G401.6 (cell line): ENCODE measurements around the gene GRWD1.

ENCODE experiments used
- FAIRE-seq: peaks from 2 replicates; lab custom pipeline; 2012; peaks lifted over from hg19 to GRCh38; lab: Jason Lieb, UNC

Gene GRWD1

DNA sequence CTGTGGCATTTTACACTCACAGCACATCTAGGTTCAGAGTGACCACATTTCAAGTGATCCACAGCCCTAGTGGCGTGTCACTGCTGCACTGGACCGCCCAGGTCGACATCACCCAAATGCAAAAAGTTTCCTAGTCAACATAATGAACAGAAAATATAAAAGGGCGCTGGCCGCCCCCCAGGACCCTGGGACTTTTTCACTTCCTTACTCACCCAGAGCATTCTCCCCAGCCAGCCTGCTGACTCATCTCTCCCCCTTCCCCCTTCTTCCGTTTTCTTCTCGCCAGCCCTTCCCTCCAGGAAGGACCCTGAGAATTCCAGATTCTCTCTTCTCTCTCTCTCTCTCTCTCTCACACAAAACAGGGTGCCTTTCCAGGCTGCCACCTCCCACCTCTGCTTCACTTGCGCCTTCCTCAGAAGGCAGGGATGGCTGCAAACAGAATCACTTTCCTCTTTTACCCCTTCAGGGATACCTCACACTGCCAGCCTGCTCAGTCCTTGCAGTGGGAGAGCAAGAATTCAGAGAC is 21.0 kb upstream of the GRWD1 start:
- no peak for FAIRE-seq

DNA sequence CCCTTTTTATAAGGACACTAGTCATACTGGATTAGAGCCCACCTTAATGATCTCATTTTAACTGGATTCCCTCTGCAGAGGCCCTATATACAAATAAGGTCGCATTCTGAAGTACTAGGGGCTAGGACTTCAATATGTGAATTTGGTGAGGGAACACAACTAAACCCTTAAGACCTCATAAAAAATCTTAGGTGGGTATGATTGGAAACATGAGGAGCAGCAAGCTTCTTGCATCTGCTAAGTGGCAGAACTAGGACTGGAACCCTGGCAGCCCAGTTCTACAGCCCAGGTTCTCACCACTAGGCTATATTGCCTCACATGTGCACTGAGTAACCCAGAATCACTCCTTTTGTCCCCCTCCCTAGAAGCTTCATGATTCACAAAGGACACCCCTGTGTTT is 17.1 kb upstream of the GRWD1 start:
- FAIRE-seq: no peak

- FAIRE-seq: no peak
These were observed 12.4 kb upstream of the GRWD1 start for GRCh38 chr19:48433337-48433736.

DNA sequence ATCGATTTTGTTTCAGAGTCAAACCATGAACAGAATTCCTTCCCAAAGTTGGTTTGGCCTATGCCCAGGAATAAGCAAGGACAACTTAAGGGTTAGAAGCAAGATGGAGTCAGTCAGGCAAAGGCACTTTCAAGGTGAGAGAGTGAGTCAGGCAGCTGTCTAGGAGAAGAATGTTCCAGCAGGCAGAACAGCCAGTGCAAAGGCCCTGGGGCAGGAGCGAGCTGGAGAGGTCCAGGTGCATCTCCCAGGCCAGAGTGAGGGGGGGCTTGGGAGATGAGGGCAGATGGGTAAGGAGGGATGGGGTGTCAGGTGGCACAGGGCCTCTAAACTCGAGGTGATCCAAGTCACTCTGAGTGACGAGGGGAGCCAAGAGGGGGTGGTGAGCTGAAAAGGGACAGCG is 9.2 kb upstream of the GRWD1 start:
- FAIRE-seq: no peak

DNA sequence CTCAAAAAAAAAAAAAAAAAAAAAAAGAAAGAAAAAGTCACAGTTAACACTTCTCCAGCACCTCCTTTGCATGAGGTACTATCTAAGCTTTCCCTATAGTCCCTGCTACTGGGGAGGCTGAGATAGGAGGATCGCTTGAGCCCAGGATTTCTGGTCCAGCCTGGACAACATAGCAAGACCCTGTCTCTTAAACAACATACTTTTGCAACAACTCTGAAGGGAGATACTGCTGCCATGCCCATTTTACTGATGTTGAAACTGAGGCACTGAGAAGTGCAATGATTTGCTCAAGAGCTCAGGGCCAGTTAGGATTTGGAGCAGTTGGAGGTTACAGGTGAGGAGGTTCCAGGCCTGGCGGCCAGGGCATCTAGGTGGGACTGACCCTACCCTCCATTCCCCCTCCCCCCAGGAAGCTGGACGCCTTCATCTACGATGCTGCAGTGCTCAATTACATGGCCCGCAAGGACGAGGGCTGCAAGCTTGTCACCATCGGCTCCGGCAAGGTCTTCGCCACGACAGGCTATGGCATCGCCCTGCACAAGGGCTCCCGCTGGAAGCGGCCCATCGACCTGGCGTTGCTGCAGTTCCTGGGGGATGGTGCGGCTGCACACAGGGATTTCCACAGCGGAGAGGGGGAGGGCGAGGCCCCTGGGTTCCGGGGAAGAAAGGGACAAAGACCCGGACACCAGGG is 4.3 kb upstream of the GRWD1 start:
- FAIRE-seq: no peak

- no peak for FAIRE-seq
These were observed 3.4 kb upstream of the GRWD1 start for GRCh38 chr19:48442116-48443035.

- FAIRE-seq: no peak
These were observed 2.5 kb upstream of the GRWD1 start for GRCh38 chr19:48443256-48443655.

- no peak for FAIRE-seq
These were observed 2.1 kb upstream of the GRWD1 start for GRCh38 chr19:48443731-48444128.

DNA sequence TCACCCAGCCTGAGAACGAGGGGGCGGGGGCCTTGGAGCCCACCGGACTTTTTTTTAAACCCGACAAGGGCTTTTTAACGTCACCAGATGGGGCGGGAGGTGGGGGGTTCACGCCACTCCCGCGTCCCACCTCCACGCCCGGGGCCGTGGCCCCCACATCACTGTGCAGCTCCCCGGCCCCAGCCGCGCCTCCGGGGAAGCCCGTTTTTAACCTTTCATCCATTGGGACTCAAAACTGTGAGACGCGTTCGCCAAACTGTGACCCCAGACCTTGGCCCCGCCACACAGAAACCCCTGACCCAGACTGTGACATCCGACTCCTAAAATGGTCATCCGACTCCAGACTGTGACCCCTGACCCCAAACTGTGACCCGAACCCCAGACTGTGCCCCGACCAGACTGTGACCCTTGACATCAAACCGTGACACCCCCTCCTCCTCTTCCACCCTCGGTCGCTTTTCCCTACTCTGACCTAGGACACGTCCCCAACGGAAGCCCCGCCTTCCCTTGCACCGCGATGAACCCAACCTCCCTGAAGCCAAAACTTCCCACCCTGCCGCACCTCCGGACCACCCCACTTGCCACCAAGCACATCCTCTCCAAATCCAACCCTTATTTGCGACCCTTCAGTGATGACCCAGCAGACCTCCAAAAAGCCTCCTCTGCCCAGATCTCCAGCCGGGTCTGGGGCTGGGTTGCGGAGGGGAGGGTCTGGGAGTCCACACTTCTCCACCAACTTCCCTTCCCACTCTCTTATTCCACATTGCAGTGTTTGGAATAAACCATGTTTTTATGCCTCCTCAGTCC is 1.5 kb upstream of the GRWD1 start:
- FAIRE-seq: no peak

- no peak for FAIRE-seq
These were observed 915 bp upstream of the GRWD1 start for GRCh38 chr19:48444936-48445200.

GRCh38 chr19:48445256-48445605 is 552 bp upstream of the GRWD1 start:
- no peak for FAIRE-seq

GRCh38 chr19:48446579-48446978 is 796 bp downstream of the GRWD1 start:
- no peak for FAIRE-seq

DNA sequence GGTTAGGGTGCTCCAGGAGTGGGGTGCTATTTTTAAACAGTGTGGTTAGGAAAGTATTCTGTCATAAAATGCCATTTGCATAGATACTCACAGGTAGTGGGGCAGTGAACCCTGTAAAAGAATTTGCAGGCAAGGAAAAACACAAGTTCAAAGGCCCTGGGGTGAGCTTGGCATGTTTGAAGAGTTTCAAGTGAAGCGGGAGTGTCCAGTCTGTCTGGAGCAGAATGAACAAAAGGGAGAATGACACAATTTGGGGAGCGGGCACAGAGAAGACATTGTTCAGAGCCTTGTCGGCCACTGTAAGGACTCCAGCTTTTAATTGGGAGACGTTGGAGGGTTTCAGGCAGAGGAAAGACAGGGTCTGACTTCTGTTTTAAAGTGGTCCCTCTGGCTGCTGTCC is 2.8 kb downstream of the GRWD1 start:
- FAIRE-seq: no peak

GRCh38 chr19:48450441-48450840 is 4.7 kb downstream of the GRWD1 start:
- FAIRE-seq: no peak

DNA sequence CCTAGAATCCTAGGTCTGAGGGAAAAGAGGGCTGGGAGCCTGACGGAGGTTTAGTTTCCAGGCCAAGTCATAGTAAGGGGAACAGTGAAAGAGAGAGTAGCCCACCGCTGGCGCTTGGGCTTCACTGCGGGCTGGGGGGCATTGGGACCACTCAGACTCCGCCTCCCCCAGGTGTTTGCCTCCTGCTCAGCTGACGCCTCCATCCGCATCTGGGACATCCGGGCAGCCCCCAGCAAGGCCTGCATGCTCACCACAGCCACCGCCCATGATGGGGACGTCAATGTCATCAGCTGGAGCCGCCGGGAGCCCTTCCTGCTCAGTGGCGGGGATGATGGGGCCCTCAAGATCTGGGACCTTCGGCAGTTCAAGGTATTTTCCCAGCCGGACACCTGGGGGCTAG is 5.1 kb downstream of the GRWD1 start:
- FAIRE-seq: no peak

- FAIRE-seq: no peak
These were observed 5.8 kb downstream of the GRWD1 start for GRCh38 chr19:48451624-48452023.

DNA sequence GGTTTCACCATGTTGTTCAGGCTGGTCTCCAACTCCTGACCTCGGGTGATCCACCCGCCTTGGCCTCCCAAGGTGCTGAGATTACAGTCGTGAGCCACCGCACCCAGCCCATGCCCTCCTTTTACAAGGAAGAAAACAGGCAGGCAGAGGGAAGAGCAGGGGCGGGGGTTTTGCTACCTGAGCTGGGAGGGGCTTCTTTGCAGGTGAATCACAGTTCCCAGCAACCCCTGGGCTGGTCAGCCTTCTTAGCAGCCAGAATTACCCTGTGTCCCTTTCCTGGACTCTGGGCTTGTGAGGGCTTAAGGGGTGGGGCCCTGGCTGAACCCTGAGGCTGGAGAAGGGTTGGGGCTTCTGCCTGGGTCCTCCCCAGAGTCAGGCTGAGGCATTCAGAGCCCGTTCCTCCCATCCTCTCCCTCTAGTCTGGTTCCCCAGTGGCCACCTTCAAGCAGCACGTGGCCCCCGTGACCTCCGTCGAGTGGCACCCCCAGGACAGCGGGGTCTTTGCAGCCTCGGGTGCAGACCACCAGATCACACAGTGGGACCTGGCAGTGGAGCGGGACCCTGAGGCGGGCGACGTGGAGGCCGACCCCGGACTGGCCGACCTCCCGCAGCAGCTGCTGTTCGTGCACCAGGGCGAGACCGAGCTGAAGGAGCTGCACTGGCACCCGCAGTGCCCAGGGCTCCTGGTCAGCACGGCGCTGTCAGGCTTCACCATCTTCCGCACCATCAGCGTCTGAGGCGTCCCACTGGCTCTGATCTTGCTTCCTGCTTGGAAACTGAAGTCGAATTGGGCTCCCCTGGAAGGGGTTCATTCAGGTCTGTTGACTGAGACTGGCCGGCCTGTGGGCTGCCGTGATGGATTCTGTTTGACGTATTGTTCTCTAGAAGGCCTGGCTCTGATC is 6.8 kb downstream of the GRWD1 start:
- no peak for FAIRE-seq

- no peak for FAIRE-seq
These were observed 8.5 kb downstream of the GRWD1 start for GRCh38 chr19:48454150-48454730.

DNA sequence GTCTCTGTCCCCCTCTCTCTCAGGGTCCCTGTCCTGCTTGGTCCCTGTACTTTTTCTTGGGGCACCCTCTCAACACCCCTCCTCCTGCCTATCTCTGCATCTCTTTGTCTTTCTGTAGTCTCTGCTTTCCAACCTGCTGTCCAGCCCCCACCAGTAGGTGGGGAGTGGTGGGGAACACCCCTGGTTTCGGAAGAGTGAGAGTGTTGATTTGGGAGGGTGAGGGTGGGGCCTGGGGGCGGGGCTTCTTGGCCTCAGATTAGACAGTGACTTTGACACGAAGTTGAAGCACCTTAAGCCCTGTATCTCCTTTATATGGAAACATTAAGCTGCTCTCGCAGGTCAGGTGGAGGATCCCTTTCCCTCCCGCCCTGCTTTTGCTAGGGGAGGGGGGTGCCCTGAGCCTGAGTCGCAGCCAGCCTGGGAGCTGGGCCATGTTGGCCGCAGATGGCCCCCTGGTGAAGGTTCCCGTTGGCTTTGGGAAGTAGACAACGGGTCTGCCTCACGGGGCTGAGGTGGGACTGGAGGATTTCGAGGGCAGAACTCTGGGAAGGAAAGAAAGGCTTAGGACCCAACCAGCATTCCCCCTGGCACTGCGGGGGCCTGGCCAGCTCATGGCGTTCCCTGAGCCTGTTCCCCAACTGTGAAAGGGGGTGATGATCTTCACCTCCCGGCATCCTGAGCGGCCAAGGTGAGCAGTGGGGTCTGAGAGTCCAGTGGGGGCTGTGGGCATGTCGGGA is 9.6 kb downstream of the GRWD1 start, which contains the start of gene KCNJ14:
Gene KCNJ14 (plus strand): TSS at position 404 of the 737 bp plus-strand sequence. CDS start 6,151 bp downstream, outside the sequence.
- no peak for FAIRE-seq

DNA sequence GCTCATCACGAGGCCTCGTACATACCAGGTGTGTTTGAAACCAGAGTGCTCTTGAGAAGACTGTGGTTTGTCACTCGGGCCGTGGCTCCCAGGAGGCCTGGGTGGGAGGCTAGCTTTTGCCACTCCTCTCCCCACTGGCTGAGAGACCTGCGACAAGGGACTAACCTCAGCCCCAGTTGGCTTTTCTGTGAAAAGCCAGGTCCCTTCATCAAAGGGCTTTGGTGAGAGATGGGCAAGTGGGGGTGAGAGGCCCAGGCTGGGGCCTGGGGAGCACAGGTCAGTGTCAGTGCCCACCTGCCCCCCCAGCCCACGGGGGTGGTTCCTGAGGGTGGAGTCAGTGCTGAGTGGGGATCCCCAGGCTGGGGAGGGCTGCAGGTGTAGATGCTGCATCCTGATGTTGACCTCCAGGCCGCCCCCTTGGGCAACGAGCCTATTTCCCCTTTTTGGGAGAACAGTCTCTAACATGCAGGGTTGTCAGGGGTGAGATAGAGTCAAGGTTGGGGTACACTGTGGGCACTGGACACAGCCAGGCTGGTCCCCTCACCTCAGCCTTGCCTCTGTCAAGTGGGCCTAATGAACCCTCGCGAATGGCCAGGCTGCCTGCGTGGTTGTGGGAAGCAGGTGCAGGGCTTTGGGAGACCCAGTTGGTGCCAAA is 10.3 kb downstream of the GRWD1 start:
- FAIRE-seq: no peak
